HG03575 (cell line): ENCODE data around the gene LBHD2.

Experiments used
- ATAC-seq: cut with Tn5 transposase; IDR thresholded peaks from one replicate; pipeline ENCODE4 v1.9.1; 2021; ENCODE audit not compliant: unreplicated experiment, insufficient number of reproducible peaks, low FRiP score; ENCODE audit errors: extremely low read depth

LBHD2 gene

GRCh38 chr14:103138301-103139131 lies 54.5 kb downstream of the LBHD2 start:
- ATAC-seq: no peak

- no peak for ATAC-seq
Measured at GRCh38 chr14:103139132-103140025, 55.4 kb downstream of the LBHD2 start.
